HepG2 (cell line): Measurements from ENCODE around the gene MARVELD3. TPM values are rescaled to one million over a fixed set of nuclear protein-coding genes. Genes with fewer than 3 reads are reported as not detected.
"Not testable (repeated sequence)": the region's sequence is repeated elsewhere in the genome, so short reads cannot be mapped to it uniquely, and the experiment has no call there.

ENCODE experiments used
- EP300 ChIP-seq, 3 experiments: sonication (generic) in 1 of 3; formaldehyde crosslinking in 1 of 3; IDR thresholded peaks; 2 replicates each; pipeline versions ENCODE4 v1.5.1 to v1.6.1; 2011 to 2020; ENCODE audit warnings: low read depth in 2 of 3, low read length in 2 of 3, borderline replicate concordance in 1 of 3, improper control_type of control experiment in 1 of 3, mild to moderate bottlenecking in 1 of 3, missing genetic modification reagents in 1 of 3, moderate library complexity in 1 of 3
- FOXK1 ChIP-seq: sonication (generic); formaldehyde crosslinking; IDR thresholded peaks from 2 replicates; pipeline ENCODE4 v1.4.0; 2020; ENCODE audit warnings: low read depth, missing genetic modification reagents, borderline replicate concordance
- FOXP1 ChIP-seq, 2 experiments: fragments of 450-650 bp in 1 of 2; IDR thresholded peaks; 2 replicates each; pipeline ENCODE4 v1.6.1; 2017 to 2018; ENCODE audit warnings: antibody characterized with exemption in 1 of 2
- FOXP4 ChIP-seq: sonication (generic); formaldehyde crosslinking; IDR thresholded peaks from 2 replicates; pipeline ENCODE4 v1.4.0; 2020; ENCODE audit warnings: missing genetic modification reagents
- GATAD2A ChIP-seq: IDR thresholded peaks from 2 replicates; pipeline ENCODE4 v1.6.1; 2016
- HDAC2 ChIP-seq: sonication (generic); formaldehyde crosslinking; IDR thresholded peaks from 2 replicates; pipeline ENCODE4 v1.4.0; 2020; ENCODE audit warnings: missing genetic modification reagents
- HOXA3 ChIP-seq: sonication (generic); formaldehyde crosslinking; IDR thresholded peaks from 2 replicates; pipeline ENCODE4 v1.5.0; 2020; ENCODE audit warnings: missing genetic modification reagents
- KDM1A ChIP-seq: IDR thresholded peaks from 2 replicates; pipeline ENCODE4 v1.6.1; 2016; ENCODE audit warnings: missing compliant biosample characterization
- MAZ ChIP-seq, 2 experiments: sonication (generic) in 1 of 2; formaldehyde crosslinking in 1 of 2; IDR thresholded peaks; 2 replicates each; pipeline versions ENCODE4 v1.5.0 to v1.6.1; 2012 to 2020; ENCODE audit warnings: low read depth in 2 of 2, mild to moderate bottlenecking in 2 of 2, borderline replicate concordance in 1 of 2, improper control_type of control experiment in 1 of 2, low read length in 1 of 2, missing genetic modification reagents in 1 of 2, moderate library complexity in 1 of 2
- RERE ChIP-seq: IDR thresholded peaks from 2 replicates; pipeline ENCODE4 v1.6.1; 2016; ENCODE audit warnings: low read depth, missing genetic modification reagents, missing compliant biosample characterization
- SALL1 ChIP-seq: sonication (generic); formaldehyde crosslinking; IDR thresholded peaks from 2 replicates; pipeline ENCODE4 v1.8.0; 2022; ENCODE audit warnings: mild to moderate bottlenecking, missing genetic modification reagents
- SOX6 ChIP-seq, 2 experiments: fragments of 450-650 bp in 1 of 2; sonication (generic) in 1 of 2; formaldehyde crosslinking in 1 of 2; IDR thresholded peaks; 2 replicates each; pipeline versions ENCODE4 v1.4.0 to v1.6.1; 2017 to 2020; ENCODE audit warnings: antibody characterized with exemption in 1 of 2, mild to moderate bottlenecking in 1 of 2, missing genetic modification reagents in 1 of 2
- ZMYM4 ChIP-seq: sonication (generic); formaldehyde crosslinking; IDR thresholded peaks from 2 replicates; pipeline ENCODE4 v1.8.1; 2023; ENCODE audit warnings: mild to moderate bottlenecking, missing genetic modification reagents
- ZNF816 ChIP-seq: sonication (generic); formaldehyde crosslinking; IDR thresholded peaks from 2 replicates; pipeline ENCODE4 v1.8.0; 2022; ENCODE audit warnings: missing genetic modification reagents, mild to moderate bottlenecking, borderline replicate concordance
- polyA plus RNA-seq, 8 experiments: library from polyadenylated mRNA; depleted of rRNA in 3 of 8; stranded (reverse) in 7 of 8; unstranded in 1 of 8; fragments of >200 nt; fragmentation: Illumina TruSeq in 4 of 8; extraction: Trizol in 4 of 8; gene quantifications; 2 replicates each; pipeline versions ENCODE4 v1.2.1 to v1.2.3, GENCODE V29; 2011 to 2016; ENCODE audit warnings: low read depth in 4 of 8, missing spikeins in 1 of 8, mixed read lengths in 1 of 8; ENCODE audit not compliant: insufficient read depth in 1 of 8
- total RNA-seq, 5 experiments: library from RNA; depleted of rRNA; stranded (reverse); fragments of >200 nt; fragmentation: Illumina TruSeq; extraction: Trizol; gene quantifications; 2 replicates each; pipeline ENCODE4 v1.2.3, GENCODE V29; 2016; ENCODE audit warnings: low read depth in 1 of 5
- TF ChIP-seq, protein P1 (sequence below), 2 experiments: sonication (generic) in 1 of 2; formaldehyde crosslinking in 1 of 2; IDR thresholded peaks; 2 replicates each; pipeline versions ENCODE4 v1.4.0 to v1.6.1; 2016 to 2020; ENCODE audit warnings: borderline replicate concordance in 1 of 2, low read depth in 1 of 2, mild to moderate bottlenecking in 1 of 2, missing genetic modification reagents in 1 of 2

Gene MARVELD3
- total and polyA plus RNA-seq, 2 of the 13 experiments (the other 11 are each of a cell fraction or from before 2014, with no cell fraction given) = 4.8 to 5.6 TPM

GRCh38 chr16:71595340-71595826 is 30.6 kb upstream of the MARVELD3 start (continued):
- TF ChIP-seq, protein P1, sequence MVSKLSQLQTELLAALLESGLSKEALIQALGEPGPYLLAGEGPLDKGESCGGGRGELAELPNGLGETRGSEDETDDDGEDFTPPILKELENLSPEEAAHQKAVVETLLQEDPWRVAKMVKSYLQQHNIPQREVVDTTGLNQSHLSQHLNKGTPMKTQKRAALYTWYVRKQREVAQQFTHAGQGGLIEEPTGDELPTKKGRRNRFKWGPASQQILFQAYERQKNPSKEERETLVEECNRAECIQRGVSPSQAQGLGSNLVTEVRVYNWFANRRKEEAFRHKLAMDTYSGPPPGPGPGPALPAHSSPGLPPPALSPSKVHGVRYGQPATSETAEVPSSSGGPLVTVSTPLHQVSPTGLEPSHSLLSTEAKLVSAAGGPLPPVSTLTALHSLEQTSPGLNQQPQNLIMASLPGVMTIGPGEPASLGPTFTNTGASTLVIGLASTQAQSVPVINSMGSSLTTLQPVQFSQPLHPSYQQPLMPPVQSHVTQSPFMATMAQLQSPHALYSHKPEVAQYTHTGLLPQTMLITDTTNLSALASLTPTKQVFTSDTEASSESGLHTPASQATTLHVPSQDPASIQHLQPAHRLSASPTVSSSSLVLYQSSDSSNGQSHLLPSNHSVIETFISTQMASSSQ (IDR thresholded peaks at IDR 0.05; ENCODE audit: low read depth) = 0 out of 2 replicates have a peak, but pooled peaks have one; percentile 40
- TF ChIP-seq, protein P1 (CRISPR knock-in tag; IDR thresholded peaks at IDR 0.05; ENCODE audit: borderline replicate concordance) = peak; percentile 39; the same call in 1 of the 2 replicates
- TF ChIP-seq ZMYM4 (CRISPR knock-in tag) = peak; percentile 60; the same call in 1 of the 2 replicates
- not testable (repeated sequence) for TF ChIP-seq MAZ (IDR thresholded peaks at IDR 0.05; ENCODE audit: borderline replicate concordance, low read depth, low read length); SOX6 (IDR thresholded peaks at IDR 0.05)
- TF ChIP-seq MAZ (CRISPR knock-in tag; IDR thresholded peaks at IDR 0.05; ENCODE audit: low read depth) = 0 out of 2 replicates have a peak, but pooled peaks have one; percentile 57
- peak; percentile 93; the same call in 1 of the 2 replicates for TF ChIP-seq GATAD2A (CRISPR knock-in tag)
- TF ChIP-seq SOX6 (CRISPR knock-in tag; IDR thresholded peaks at IDR 0.05) = peak; percentile 95
- TF ChIP-seq HDAC2 (CRISPR knock-in tag) = peak; percentile 63; the same call in 1 of the 2 replicates
- TF ChIP-seq RERE (CRISPR knock-in tag) = peak; percentile 69
- peak; percentile 99 for TF ChIP-seq FOXP1 (IDR thresholded peaks at IDR 0.05)
- TF ChIP-seq FOXP1 (CRISPR knock-in tag; IDR thresholded peaks at IDR 0.05) = peak; percentile 92
- TF ChIP-seq ZNF816 (CRISPR knock-in tag) = 0 out of 2 replicates have a peak, but pooled peaks have one; percentile 46
- TF ChIP-seq FOXP4 (CRISPR knock-in tag) = peak; percentile 91
- peak; percentile 88 for TF ChIP-seq SALL1
- TF ChIP-seq FOXK1 (CRISPR knock-in tag) = peak; percentile 73
- peak; percentile 86; the same call in 1 of the 2 replicates for TF ChIP-seq KDM1A
- TF ChIP-seq HOXA3 (CRISPR knock-in tag) = peak; percentile 64; the same call in 1 of the 2 replicates
- peak in 1 of 2 experiments; percentile 65; a peak in 2 of 4 replicates for TF ChIP-seq EP300 (IDR thresholded peaks at IDR 0.05; ENCODE audit: low read depth in 2 of 2, low read length in 2 of 2)
- peak; percentile 44; the same call in 1 of the 2 replicates for TF ChIP-seq EP300 (CRISPR knock-in tag; IDR thresholded peaks at IDR 0.05; ENCODE audit: borderline replicate concordance)
